Astrocyte (in vitro differentiated cells and primary cell): ENCODE results near the gene UBN2. TPM values are rescaled to one million over a fixed set of nuclear protein-coding genes. Genes with fewer than 3 reads are reported as not detected.

Source experiments
- DNase-seq: peaks from one replicate; pipeline ENCODE4 v3.0.0-alpha.2; 2010; ENCODE audit warnings: low read depth
- FAIRE-seq: peaks from 2 replicates; lab custom pipeline; 2011; peaks lifted over from hg19 to GRCh38; lab: Jason Lieb, UNC
- H2AFZ ChIP-seq: 2 replicates; pipeline ENCODE4 v1.6.0; 2012; ENCODE audit warnings: low read depth, low read length, inconsistent platforms
- H3K27ac ChIP-seq: 2 replicates; pipeline ENCODE4 v1.5.1; 2011; ENCODE audit warnings: low read depth, low read length, inconsistent platforms
- H3K27me3 ChIP-seq: 2 replicates; pipeline ENCODE4 v1.6.0; 2011; ENCODE audit warnings: low read length, inconsistent platforms; ENCODE audit not compliant: insufficient read depth
- H3K36me3 ChIP-seq: 2 replicates; pipeline ENCODE4 v1.5.1; 2011; ENCODE audit warnings: low read length, inconsistent platforms; ENCODE audit not compliant: insufficient read depth
- H3K4me1 ChIP-seq: 2 replicates; pipeline ENCODE4 v1.5.1; 2011; ENCODE audit warnings: low read length, inconsistent platforms; ENCODE audit not compliant: insufficient read depth
- H3K4me2 ChIP-seq: 2 replicates; pipeline ENCODE4 v1.6.0; 2012; ENCODE audit warnings: low read length, inconsistent platforms
- H3K4me3 ChIP-seq: 2 replicates; pipeline ENCODE4 v1.5.1; 2011; ENCODE audit warnings: low read depth, mild to moderate bottlenecking, low read length, inconsistent platforms; ENCODE audit not compliant: insufficient read depth
- H3K79me2 ChIP-seq: 2 replicates; pipeline ENCODE4 v1.6.0; 2012; ENCODE audit warnings: mild to moderate bottlenecking, low read length, inconsistent platforms; ENCODE audit not compliant: insufficient read depth
- H3K9ac ChIP-seq: 2 replicates; pipeline ENCODE4 v1.6.0; 2012; ENCODE audit warnings: mild to moderate bottlenecking, low read length, inconsistent platforms
- H3K9me3 ChIP-seq: 2 replicates; pipeline ENCODE4 v1.5.1; 2012; ENCODE audit warnings: low read depth, mild to moderate bottlenecking, low read length, inconsistent platforms; ENCODE audit not compliant: insufficient read depth
- H4K20me1 ChIP-seq: 2 replicates; pipeline ENCODE4 v1.6.0; 2012; ENCODE audit warnings: low read length, inconsistent platforms; ENCODE audit not compliant: insufficient read depth
- H3K27ac Mint-ChIP-seq: one replicate; pipeline ENCODE4 v1.8.0; 2021; ENCODE audit warnings: mild to moderate bottlenecking, mixed read lengths; ENCODE audit not compliant: unreplicated experiment
- H3K27me3 Mint-ChIP-seq: one replicate; pipeline ENCODE4 v1.8.0; 2021; ENCODE audit warnings: low read depth, mixed read lengths; ENCODE audit not compliant: unreplicated experiment
- H3K36me3 Mint-ChIP-seq: one replicate; pipeline ENCODE4 v1.8.0; 2021; ENCODE audit warnings: low read depth, mixed read lengths; ENCODE audit not compliant: unreplicated experiment
- H3K4me1 Mint-ChIP-seq: one replicate; pipeline ENCODE4 v1.8.0; 2021; ENCODE audit warnings: low read depth, mixed read lengths; ENCODE audit not compliant: unreplicated experiment
- H3K4me3 Mint-ChIP-seq: one replicate; pipeline ENCODE4 v1.8.0; 2021; ENCODE audit warnings: mild to moderate bottlenecking, moderate library complexity, mixed read lengths; ENCODE audit not compliant: unreplicated experiment
- H3K9me3 Mint-ChIP-seq: one replicate; pipeline ENCODE4 v1.8.0; 2021; ENCODE audit warnings: mild to moderate bottlenecking, mixed read lengths; ENCODE audit not compliant: unreplicated experiment
- EZH2 ChIP-seq: IDR thresholded peaks from 2 replicates; pipeline ENCODE4 v1.6.1; 2012; ENCODE audit warnings: mild to moderate bottlenecking, low read length, inconsistent platforms; ENCODE audit not compliant: insufficient read depth
- total RNA-seq: library from RNA; stranded (reverse); gene quantifications from 2 replicates; pipeline ENCODE4 v1.2.1, GENCODE V29; 2021
- TF ChIP-seq, protein P1 (sequence below): IDR thresholded peaks from 2 replicates; pipeline ENCODE4 v1.5.1; 2011; ENCODE audit warnings: low read depth, mild to moderate bottlenecking, inconsistent platforms, low read length, moderate library complexity; ENCODE audit not compliant: insufficient read depth

UBN2 gene
- total RNA-seq, 1 donor from 2014 or later: 16.5 TPM

DNA sequence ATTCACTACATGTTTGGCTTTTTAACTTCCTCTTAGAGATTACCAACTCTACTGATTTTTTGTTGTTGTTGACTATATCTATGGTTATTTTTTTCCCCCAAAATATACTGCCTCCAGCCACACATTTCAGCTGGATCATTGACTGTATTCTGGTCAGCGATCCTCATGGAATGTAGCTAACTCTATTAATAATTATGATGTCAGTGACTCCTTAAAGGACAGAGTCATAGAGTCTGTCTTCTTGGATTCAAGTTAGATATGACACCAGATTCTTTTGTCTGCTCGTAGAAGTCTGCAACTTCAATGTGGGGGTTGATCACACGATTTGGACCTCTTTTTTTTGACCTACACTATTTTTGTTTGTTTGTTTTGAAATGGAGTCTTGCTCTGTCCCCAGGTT is 33.2 kb downstream of the UBN2 start:
- Mint-ChIP-seq H3K4me1 (no peaks in the 10 kb centered on the region), H3K36me3 (peaks cover 21% of the 10 kb centered on the region), H3K27me3 (no peaks in the 10 kb centered on the region), H3K9me3 (no peaks in the 10 kb centered on the region), H3K27ac (no peak overlapping the region), H3K4me3 (no peak overlapping the region)
- Histone ChIP-seq H3K4me3 (no peak overlapping the region), H3K36me3 (peaks cover 45% of the 10 kb centered on the region), H3K27ac (no peak overlapping the region), H3K27me3 (no peaks in the 10 kb centered on the region), H3K4me2 (no peak overlapping the region), H2AFZ (no peak overlapping the region), H3K79me2 (no peaks in the 10 kb centered on the region), H4K20me1 (no peaks in the 10 kb centered on the region), H3K9ac (no peak overlapping the region), H3K4me1 (no peaks in the 10 kb centered on the region), H3K9me3 (no peaks in the 10 kb centered on the region)
- FAIRE-seq (no peak), DNase-seq (no peak)
- no peak for TF ChIP-seq EZH2
- TF ChIP-seq, protein P1, sequence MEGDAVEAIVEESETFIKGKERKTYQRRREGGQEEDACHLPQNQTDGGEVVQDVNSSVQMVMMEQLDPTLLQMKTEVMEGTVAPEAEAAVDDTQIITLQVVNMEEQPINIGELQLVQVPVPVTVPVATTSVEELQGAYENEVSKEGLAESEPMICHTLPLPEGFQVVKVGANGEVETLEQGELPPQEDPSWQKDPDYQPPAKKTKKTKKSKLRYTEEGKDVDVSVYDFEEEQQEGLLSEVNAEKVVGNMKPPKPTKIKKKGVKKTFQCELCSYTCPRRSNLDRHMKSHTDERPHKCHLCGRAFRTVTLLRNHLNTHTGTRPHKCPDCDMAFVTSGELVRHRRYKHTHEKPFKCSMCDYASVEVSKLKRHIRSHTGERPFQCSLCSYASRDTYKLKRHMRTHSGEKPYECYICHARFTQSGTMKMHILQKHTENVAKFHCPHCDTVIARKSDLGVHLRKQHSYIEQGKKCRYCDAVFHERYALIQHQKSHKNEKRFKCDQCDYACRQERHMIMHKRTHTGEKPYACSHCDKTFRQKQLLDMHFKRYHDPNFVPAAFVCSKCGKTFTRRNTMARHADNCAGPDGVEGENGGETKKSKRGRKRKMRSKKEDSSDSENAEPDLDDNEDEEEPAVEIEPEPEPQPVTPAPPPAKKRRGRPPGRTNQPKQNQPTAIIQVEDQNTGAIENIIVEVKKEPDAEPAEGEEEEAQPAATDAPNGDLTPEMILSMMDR: no peak

GRCh38 chr7:139265673-139266072 is 34.6 kb downstream of the UBN2 start:
- H3K36me3 Mint-ChIP-seq: peaks cover 21% of the 10 kb centered on the region
- no peaks in the 10 kb centered on the region for H3K9me3 ChIP-seq
- H3K4me1 Mint-ChIP-seq: no peaks in the 10 kb centered on the region
- TF ChIP-seq, protein P1: no peak
- no peak for TF ChIP-seq EZH2
- no peak overlapping the region for H2AFZ ChIP-seq
- H3K4me1 ChIP-seq: no peaks in the 10 kb centered on the region
- H3K9me3 Mint-ChIP-seq: no peaks in the 10 kb centered on the region
- peaks cover 39% of the 10 kb centered on the region for H3K36me3 ChIP-seq
- no peaks in the 10 kb centered on the region for H3K27me3 Mint-ChIP-seq
- no peak for FAIRE-seq
- H3K79me2 ChIP-seq: no peaks in the 10 kb centered on the region
- no peaks in the 10 kb centered on the region for H4K20me1 ChIP-seq
- H3K4me2 ChIP-seq: no peak overlapping the region
- no peaks in the 10 kb centered on the region for H3K27me3 ChIP-seq
- no peak for DNase-seq
- H3K27ac ChIP-seq: no peak overlapping the region
- H3K4me3 Mint-ChIP-seq: no peak overlapping the region
- no peak overlapping the region for H3K9ac ChIP-seq
- no peak overlapping the region for H3K4me3 ChIP-seq
- no peak overlapping the region for H3K27ac Mint-ChIP-seq

DNA sequence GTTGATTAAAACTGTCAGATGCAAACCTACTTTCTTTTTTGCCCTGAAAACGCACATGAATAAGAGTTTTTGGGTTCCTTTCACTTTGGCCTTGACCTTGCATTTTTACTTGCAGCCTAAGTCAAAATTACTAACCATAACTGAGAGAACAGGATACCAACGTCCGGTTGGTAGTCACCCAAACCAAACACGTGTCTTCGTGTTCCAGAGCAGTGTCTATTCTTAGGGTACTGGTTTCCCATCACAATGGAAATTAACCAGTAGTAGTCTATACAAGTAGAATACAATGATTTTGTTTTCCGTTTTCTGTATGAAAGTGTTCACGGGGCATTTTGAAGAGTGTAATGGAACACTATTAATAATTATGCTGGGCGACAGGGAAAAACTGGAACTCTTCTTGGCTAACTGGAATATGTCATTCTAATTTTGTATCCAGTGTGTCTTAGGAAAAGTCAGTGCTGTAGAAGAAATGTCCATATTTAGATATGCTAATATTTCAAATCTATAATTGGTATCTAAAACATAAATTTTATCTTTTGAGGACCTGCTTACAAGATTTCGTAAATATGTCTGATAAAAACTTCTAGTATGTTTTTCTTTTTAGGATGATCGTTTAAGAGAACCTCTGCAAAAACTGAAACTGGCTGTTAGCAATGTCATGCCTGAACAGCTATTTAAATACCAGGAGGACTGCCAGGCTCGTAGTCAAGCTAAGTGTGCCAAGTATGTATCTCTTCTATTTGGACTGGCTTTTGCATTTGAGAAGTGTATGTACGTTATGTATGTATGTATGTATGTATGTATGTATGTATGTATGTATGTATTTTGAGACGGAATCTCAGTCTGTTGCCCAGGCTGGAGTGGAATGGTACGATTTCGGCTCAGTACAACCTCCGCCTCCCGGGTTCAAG is 40.9 kb downstream of the UBN2 start:
- peaks cover 10% of the 10 kb centered on the region for H3K36me3 Mint-ChIP-seq
- Histone ChIP-seq H3K4me2 (no peak overlapping the region), H3K4me3 (no peak overlapping the region), H3K27me3 (no peaks in the 10 kb centered on the region), H3K4me1 (no peaks in the 10 kb centered on the region), H2AFZ (no peak overlapping the region), H3K79me2 (no peaks in the 10 kb centered on the region), H3K27ac (no peak overlapping the region), H3K9me3 (no peaks in the 10 kb centered on the region), H4K20me1 (no peaks in the 10 kb centered on the region), H3K9ac (no peak overlapping the region), H3K36me3 (peaks cover 22% of the 10 kb centered on the region)
- no peak overlapping the region for H3K4me3 Mint-ChIP-seq
- H3K4me1 Mint-ChIP-seq: no peaks in the 10 kb centered on the region
- DNase-seq (no peak), FAIRE-seq (no peak)
- no peaks in the 10 kb centered on the region for H3K9me3 Mint-ChIP-seq
- no peak overlapping the region for H3K27ac Mint-ChIP-seq
- TF ChIP-seq, protein P1: no peak
- TF ChIP-seq EZH2: no peak
- H3K27me3 Mint-ChIP-seq: no peaks in the 10 kb centered on the region
